Measurements from ENCODE around the gene IQCK. TPM values are rescaled to one million over a fixed set of nuclear protein-coding genes. Genes with fewer than 3 reads are reported as not detected.
A peak's percentile ranks its signal among the peaks of the same experiment; 100 is the strongest.
"Not testable (repeated sequence)": the region's sequence is repeated elsewhere in the genome, so short reads cannot be mapped to it uniquely, and the experiment has no call there.

Gene IQCK
- total RNA-seq, 2 donors from 2014 or later = 2.2 to 3.7 TPM

GRCh38 chr16:19784183-19784736 lies 66.2 kb downstream of the IQCK start:
- no peak overlapping the region for H3K27ac Mint-ChIP-seq
- no peaks in the 10 kb centered on the region for H3K9me3 ChIP-seq (ENCODE audit: control insufficient read depth, low read length, poor library complexity, severe bottlenecking)
- peaks cover 4% of the 10 kb centered on the region for H3K27me3 Mint-ChIP-seq
- no peak overlapping the region for H3K4me3 Mint-ChIP-seq
- peaks cover 2% of the 10 kb centered on the region for H3K36me3 Mint-ChIP-seq (ENCODE audit: low read depth)
- peaks cover 4% of the 10 kb centered on the region for H3K4me1 Mint-ChIP-seq
- ATAC-seq (no peak), DNase-seq (no peak)

DNA sequence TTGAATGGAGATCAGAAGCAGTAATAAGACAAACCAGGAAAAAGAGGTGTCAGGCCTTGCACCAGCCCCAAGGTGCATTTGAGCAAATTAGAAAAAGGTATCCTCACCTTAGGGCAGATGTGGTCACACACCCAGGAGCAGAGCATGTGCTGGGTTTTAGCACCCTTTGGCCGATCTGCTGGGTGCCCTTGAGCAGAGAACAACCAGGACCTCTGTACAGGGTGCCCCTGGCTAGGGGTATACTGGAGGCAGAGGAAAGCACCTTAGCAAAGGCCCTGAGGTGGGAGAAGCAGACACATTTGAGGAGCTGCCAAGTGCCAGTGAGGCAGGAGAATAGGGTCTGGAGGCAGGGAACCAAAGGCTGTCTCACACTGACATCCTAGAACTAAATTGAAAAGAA lies 67.0 kb downstream of the IQCK start:
- Mint-ChIP-seq H3K27me3 (peaks cover 4% of the 10 kb centered on the region), H3K27ac (no peak overlapping the region), H3K4me1 (peaks cover 4% of the 10 kb centered on the region), H3K36me3 (ENCODE audit: low read depth) (no peaks in the 10 kb centered on the region), H3K4me3 (no peak overlapping the region)
- no peaks in the 10 kb centered on the region for H3K9me3 ChIP-seq (ENCODE audit: control insufficient read depth, low read length, poor library complexity, severe bottlenecking)
- no peak for ATAC-seq
- no peak for DNase-seq

DNA sequence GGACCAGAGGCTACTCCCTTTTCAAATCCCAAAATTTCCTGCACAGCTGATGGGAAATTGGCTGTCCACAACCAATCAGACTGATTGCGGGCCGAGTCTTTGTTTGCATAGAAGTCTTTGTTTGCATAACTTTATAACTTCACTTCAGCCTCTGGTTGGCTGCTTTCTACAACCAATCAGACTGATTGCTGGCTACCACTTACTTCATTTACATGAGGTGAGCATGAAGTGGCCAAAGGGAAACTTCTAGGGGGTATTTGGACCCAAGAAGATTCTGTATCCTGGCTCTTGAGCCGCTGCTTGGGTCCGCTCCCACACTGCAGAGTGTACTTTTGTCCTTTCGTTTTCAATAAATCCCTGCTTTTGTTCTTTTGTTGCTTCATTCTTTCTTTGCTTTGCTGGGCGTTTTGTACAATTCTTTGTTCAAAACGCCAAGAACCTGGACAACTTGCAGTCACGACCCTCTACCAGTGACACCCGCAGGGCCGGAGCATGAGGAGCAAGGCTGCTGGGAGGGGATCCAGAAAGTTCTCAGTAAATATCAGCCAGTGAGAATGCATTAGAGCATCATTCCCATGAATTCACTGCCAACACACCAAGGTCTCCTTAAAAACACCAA lies 67.5 kb downstream of the IQCK start:
- Mint-ChIP-seq H3K27ac (no peak overlapping the region), H3K4me3 (no peak overlapping the region), H3K27me3 (peaks cover 4% of the 10 kb centered on the region), H3K36me3 (ENCODE audit: low read depth) (no peaks in the 10 kb centered on the region), H3K4me1 (peaks cover 4% of the 10 kb centered on the region)
- ATAC-seq (no peak), DNase-seq (no peak)
- no peaks in the 10 kb centered on the region for H3K9me3 ChIP-seq (ENCODE audit: control insufficient read depth, low read length, poor library complexity, severe bottlenecking)

GRCh38 chr16:19801369-19801768 lies 83.3 kb downstream of the IQCK start:
- H3K9me3 ChIP-seq (ENCODE audit: control insufficient read depth, low read length, poor library complexity, severe bottlenecking); ATAC-seq; H3K27me3 Mint-ChIP-seq; H3K4me3 Mint-ChIP-seq; H3K27ac Mint-ChIP-seq; H3K36me3 Mint-ChIP-seq (ENCODE audit: low read depth); DNase-seq; H3K4me1 Mint-ChIP-seq: not testable (repeated sequence)

- H3K36me3 Mint-ChIP-seq (ENCODE audit: low read depth); H3K4me1 Mint-ChIP-seq; H3K9me3 ChIP-seq (ENCODE audit: control insufficient read depth, low read length, poor library complexity, severe bottlenecking); H3K4me3 Mint-ChIP-seq; H3K27ac Mint-ChIP-seq; ATAC-seq; H3K27me3 Mint-ChIP-seq; DNase-seq: not testable (repeated sequence)
Observed at GRCh38 chr16:19801824-19802223, 83.8 kb downstream of the IQCK start.

DNA sequence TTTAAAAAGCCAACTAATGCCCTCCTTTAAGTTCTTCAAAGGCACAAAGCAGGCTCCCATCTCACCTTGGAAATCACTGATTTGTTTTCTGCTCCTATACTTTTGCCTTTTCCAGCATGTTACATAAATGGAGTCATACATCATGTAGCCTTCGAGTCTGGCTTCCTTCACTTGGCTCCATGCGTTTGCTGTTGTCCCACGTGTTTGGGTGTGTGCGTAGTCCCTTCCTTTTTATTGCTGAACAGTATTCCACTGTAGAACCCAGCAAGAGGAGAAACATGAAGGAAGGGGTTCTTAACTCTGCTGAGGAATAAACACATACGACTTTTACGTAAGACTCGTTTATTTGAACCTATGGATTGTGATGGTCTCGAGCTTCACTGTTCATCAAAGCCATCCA lies 84.5 kb downstream of the IQCK start:
- no peaks in the 10 kb centered on the region for H3K9me3 ChIP-seq (ENCODE audit: control insufficient read depth, low read length, poor library complexity, severe bottlenecking)
- no peak overlapping the region for H3K4me3 Mint-ChIP-seq
- peaks cover 8% of the 10 kb centered on the region for H3K4me1 Mint-ChIP-seq
- no peak overlapping the region for H3K27ac Mint-ChIP-seq
- H3K27me3 Mint-ChIP-seq = no peaks in the 10 kb centered on the region
- DNase-seq (no peak), ATAC-seq (no peak)
- H3K36me3 Mint-ChIP-seq (ENCODE audit: low read depth) = no peaks in the 10 kb centered on the region

- Mint-ChIP-seq H3K4me3 (peak overlapping the region; percentile 80), H3K36me3 (ENCODE audit: low read depth) (no peaks in the 10 kb centered on the region), H3K4me1 (peaks cover 11% of the 10 kb centered on the region), H3K27ac (peak overlapping the region; percentile 77), H3K27me3 (no peaks in the 10 kb centered on the region)
- ATAC-seq (peak; percentile 59), DNase-seq (no peak)
- no peaks in the 10 kb centered on the region for H3K9me3 ChIP-seq (ENCODE audit: control insufficient read depth, low read length, poor library complexity, severe bottlenecking)
Observed at GRCh38 chr16:19804538-19805323, 86.7 kb downstream of the IQCK start.

GRCh38 chr16:19805459-19806162 lies 87.5 kb downstream of the IQCK start:
- Mint-ChIP-seq H3K4me3 (peak overlapping the region; percentile 80), H3K4me1 (peaks cover 11% of the 10 kb centered on the region), H3K27me3 (no peaks in the 10 kb centered on the region), H3K27ac (peak overlapping the region; percentile 77), H3K36me3 (ENCODE audit: low read depth) (no peaks in the 10 kb centered on the region)
- DNase-seq = no peak
- no peak for ATAC-seq
- H3K9me3 ChIP-seq (ENCODE audit: control insufficient read depth, low read length, poor library complexity, severe bottlenecking) = no peaks in the 10 kb centered on the region

DNA sequence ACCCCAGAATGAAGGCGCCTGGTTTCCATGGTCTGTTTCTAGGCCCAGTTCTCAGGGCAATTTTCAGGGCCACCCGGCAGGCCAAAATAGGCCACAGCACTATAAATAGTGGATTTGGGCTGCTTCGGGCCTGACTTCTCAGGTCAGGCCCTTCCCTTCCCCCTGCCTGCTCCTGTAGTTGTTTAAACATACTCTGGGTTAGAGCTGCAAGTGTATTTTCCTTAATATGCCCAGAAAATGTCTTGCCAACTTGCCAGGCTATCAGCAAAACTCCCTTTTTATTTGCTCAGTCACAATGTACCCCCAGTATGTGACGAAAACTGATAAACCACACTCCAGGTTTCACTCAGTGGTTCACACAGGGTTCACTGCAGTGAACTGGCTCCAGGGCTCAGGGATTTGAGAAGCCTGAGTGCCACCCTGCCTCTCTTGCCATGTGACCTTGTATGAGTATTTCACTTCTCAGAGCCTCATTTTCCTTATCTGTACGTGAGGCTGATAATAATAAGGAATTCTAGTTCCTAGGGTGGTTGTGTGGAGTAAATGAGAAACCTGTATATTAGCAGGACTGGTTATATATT lies 90.1 kb downstream of the IQCK start:
- no peak overlapping the region for H3K4me3 Mint-ChIP-seq
- no peaks in the 10 kb centered on the region for H3K36me3 Mint-ChIP-seq (ENCODE audit: low read depth)
- no peak for ATAC-seq

GRCh38 chr16:19809121-19809635 lies 91.1 kb downstream of the IQCK start:
- DNase-seq (no peak), ATAC-seq (no peak)
- no peaks in the 10 kb centered on the region for H3K9me3 ChIP-seq (ENCODE audit: control insufficient read depth, low read length, poor library complexity, severe bottlenecking)
- Mint-ChIP-seq H3K36me3 (ENCODE audit: low read depth) (no peaks in the 10 kb centered on the region), H3K27ac (no peak overlapping the region), H3K4me1 (peaks cover 11% of the 10 kb centered on the region), H3K27me3 (no peaks in the 10 kb centered on the region), H3K4me3 (no peak overlapping the region)

More for the DNA sequence above, 90.1 kb downstream of the IQCK start:
- no peak for DNase-seq
- Mint-ChIP-seq H3K27me3 (no peaks in the 10 kb centered on the region), H3K27ac (no peak overlapping the region), H3K4me1 (peaks cover 11% of the 10 kb centered on the region)
- H3K9me3 ChIP-seq (ENCODE audit: control insufficient read depth, low read length, poor library complexity, severe bottlenecking) = no peaks in the 10 kb centered on the region

GRCh38 chr16:19809693-19810092 lies 91.6 kb downstream of the IQCK start:
- DNase-seq (no peak), ATAC-seq (no peak)
- Mint-ChIP-seq H3K27me3 (no peaks in the 10 kb centered on the region), H3K4me3 (no peak overlapping the region), H3K4me1 (peaks cover 9% of the 10 kb centered on the region), H3K27ac (no peak overlapping the region), H3K36me3 (ENCODE audit: low read depth) (no peaks in the 10 kb centered on the region)
- H3K9me3 ChIP-seq (ENCODE audit: control insufficient read depth, low read length, poor library complexity, severe bottlenecking) = no peaks in the 10 kb centered on the region

DNA sequence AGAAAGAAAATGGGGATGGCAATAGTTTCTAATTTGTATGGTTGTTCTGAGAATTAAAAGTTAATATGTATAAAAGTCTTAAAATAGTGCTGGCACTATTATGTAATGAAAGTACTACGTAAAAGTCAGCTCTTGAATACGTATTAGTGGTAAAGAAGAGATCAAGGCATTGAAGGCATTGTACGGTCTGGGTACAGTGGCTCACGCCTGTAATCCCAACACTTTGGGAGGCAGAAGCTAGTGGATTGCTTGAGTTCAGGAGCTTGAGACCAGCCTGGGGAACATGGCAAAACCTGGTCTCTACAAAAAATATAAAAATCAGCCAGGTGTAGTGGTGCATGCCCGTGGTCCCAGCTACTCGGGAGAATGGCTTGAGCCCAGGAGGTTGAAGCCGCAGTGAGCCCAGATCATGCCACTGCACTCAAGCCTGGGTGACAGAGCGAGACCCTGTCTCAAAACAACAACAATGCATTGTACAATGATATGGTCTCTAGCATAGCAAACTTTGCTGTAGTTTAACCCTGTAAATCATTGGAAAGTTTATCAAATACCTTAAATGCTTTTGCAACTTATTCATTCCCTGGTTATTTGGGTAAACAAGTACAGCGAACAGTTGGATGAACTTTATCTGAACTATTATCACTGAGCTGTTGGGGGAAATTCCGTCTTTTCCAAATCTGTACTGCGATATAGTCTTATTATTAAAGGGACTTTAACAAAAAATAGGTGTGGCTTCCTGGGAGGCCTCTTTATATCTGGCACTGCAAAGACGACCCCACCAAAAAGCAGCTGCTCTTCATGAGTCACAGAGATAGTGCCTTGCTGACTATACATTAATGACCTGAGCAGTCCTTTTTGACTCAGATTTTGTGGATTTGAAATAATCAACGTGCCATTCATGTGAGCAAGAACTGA lies 93.0 kb downstream of the IQCK start:
- H3K36me3 Mint-ChIP-seq (ENCODE audit: low read depth) = no peaks in the 10 kb centered on the region
- H3K27me3 Mint-ChIP-seq = no peaks in the 10 kb centered on the region
- H3K4me1 Mint-ChIP-seq = peaks cover 3% of the 10 kb centered on the region
- DNase-seq (no peak), ATAC-seq (no peak)
- H3K9me3 ChIP-seq (ENCODE audit: control insufficient read depth, low read length, poor library complexity, severe bottlenecking) = no peaks in the 10 kb centered on the region
- H3K27ac Mint-ChIP-seq = no peak overlapping the region
- no peak overlapping the region for H3K4me3 Mint-ChIP-seq
